GM23338 (cell line): ENCODE measurements around the gene CHORDC1.

ENCODE experiments used
- CREB1 ChIP-seq: fragments of 250-450 bp; sonication (Bioruptor Pico); IDR thresholded peaks from 2 replicates; pipeline ENCODE4 v1.5.0; 2020; ENCODE audit warnings: low read depth, mild to moderate bottlenecking, moderate library complexity
- CTCF ChIP-seq, 2 experiments: fragments of 200-600 bp in 1 of 2; sonication (generic) in 1 of 2; conservative IDR thresholded peaks; 2 replicates each; pipeline versions ENCODE4 v1.5.1 to v1.6.1; 2016 to 2017; ENCODE audit warnings: antibody characterized with exemption in 2 of 2, low read depth in 2 of 2, mild to moderate bottlenecking in 2 of 2, moderate library complexity in 1 of 2
- EZH2 ChIP-seq: fragments of 200-600 bp; sonication (generic); IDR thresholded peaks from one replicate; pipeline ENCODE4 v1.8.0; 2017; ENCODE audit warnings: antibody characterized with exemption, mild to moderate bottlenecking, low read depth; ENCODE audit not compliant: unreplicated experiment
- EZH2phosphoT487 ChIP-seq: fragments of 200-600 bp; sonication (generic); IDR thresholded peaks from one replicate; pipeline ENCODE4 v1.8.1; 2018; ENCODE audit warnings: antibody characterized with exemption; ENCODE audit not compliant: unreplicated experiment
- JUNB ChIP-seq: IDR thresholded peaks from one replicate; pipeline ENCODE4 v1.6.1; 2016; ENCODE audit warnings: antibody characterized with exemption; ENCODE audit not compliant: unreplicated experiment
- NANOG ChIP-seq: IDR thresholded peaks from 2 replicates; pipeline ENCODE4 v1.6.1; 2016; ENCODE audit warnings: antibody characterized with exemption, borderline replicate concordance
- POLR2AphosphoS5 ChIP-seq: IDR thresholded peaks from 2 replicates; pipeline ENCODE4 v1.6.1; 2016; ENCODE audit warnings: antibody characterized with exemption, low read depth
- REST ChIP-seq: IDR thresholded peaks from one replicate; pipeline ENCODE4 v1.6.1; 2018; ENCODE audit warnings: antibody characterized with exemption; ENCODE audit not compliant: unreplicated experiment
- STAT1 ChIP-seq: IDR thresholded peaks from one replicate; pipeline ENCODE4 v1.6.1; 2016; ENCODE audit warnings: antibody characterized with exemption; ENCODE audit not compliant: unreplicated experiment
- ZNF114 ChIP-seq: fragments of 250-450 bp; sonication (Bioruptor Pico); IDR thresholded peaks from 2 replicates; pipeline ENCODE4 v1.5.0; 2020; ENCODE audit warnings: mild to moderate bottlenecking, moderate library complexity
- ZNF331 ChIP-seq: fragments of 250-450 bp; sonication (Bioruptor Pico); IDR thresholded peaks from 2 replicates; pipeline ENCODE4 v1.5.0; 2020; ENCODE audit warnings: low read depth, mild to moderate bottlenecking, moderate library complexity
- TF ChIP-seq, protein P1 (sequence below): IDR thresholded peaks from 2 replicates; pipeline ENCODE4 v1.6.1; 2016; ENCODE audit warnings: antibody characterized with exemption

GRCh38 chr11:90250970-90251369, 28.1 kb upstream of the CHORDC1 start:
- TF ChIP-seq CTCF (conservative IDR thresholded peaks at IDR 0.05; ENCODE audit: low read depth in 2 of 2) (no peak), JUNB (no peak), POLR2AphosphoS5 (no peak), NANOG (no peak), EZH2 (no peak), CREB1 (no peak), EZH2phosphoT487 (no peak), REST (no peak), ZNF114 (CRISPR knock-in tag) (no peak), ZNF331 (CRISPR knock-in tag) (no peak), STAT1 (no peak)
- TF ChIP-seq, protein P1, sequence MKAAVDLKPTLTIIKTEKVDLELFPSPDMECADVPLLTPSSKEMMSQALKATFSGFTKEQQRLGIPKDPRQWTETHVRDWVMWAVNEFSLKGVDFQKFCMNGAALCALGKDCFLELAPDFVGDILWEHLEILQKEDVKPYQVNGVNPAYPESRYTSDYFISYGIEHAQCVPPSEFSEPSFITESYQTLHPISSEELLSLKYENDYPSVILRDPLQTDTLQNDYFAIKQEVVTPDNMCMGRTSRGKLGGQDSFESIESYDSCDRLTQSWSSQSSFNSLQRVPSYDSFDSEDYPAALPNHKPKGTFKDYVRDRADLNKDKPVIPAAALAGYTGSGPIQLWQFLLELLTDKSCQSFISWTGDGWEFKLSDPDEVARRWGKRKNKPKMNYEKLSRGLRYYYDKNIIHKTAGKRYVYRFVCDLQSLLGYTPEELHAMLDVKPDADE = no peak
